HepG2 (cell line): ENCODE measurements around the gene CARD19. TPM values are rescaled to one million over a fixed set of nuclear protein-coding genes. Genes with fewer than 3 reads are reported as not detected.
A peak's percentile ranks its signal among the peaks of the same experiment; 100 is the strongest.

ENCODE experiments used
- HNF4G ChIP-seq, 2 experiments: sonication (generic) in 1 of 2; formaldehyde crosslinking in 1 of 2; IDR thresholded peaks; 2 replicates each; pipeline versions ENCODE4 v1.4.0 to v1.6.1; 2011 to 2020; ENCODE audit warnings: borderline replicate concordance in 2 of 2, low read depth in 2 of 2, mild to moderate bottlenecking in 2 of 2, low read length in 1 of 2, missing genetic modification reagents in 1 of 2, moderate library complexity in 1 of 2
- JDP2 ChIP-seq: sonication (generic); formaldehyde crosslinking; IDR thresholded peaks from 2 replicates; pipeline ENCODE4 v1.8.1; 2022; ENCODE audit warnings: missing genetic modification reagents, borderline replicate concordance
- SNAI1 ChIP-seq: sonication (generic); formaldehyde crosslinking; IDR thresholded peaks from 2 replicates; pipeline ENCODE4 v1.5.0; 2020; ENCODE audit warnings: mild to moderate bottlenecking, missing genetic modification reagents, borderline replicate concordance
- ZFP91 ChIP-seq: sonication (generic); formaldehyde crosslinking; IDR thresholded peaks from 2 replicates; pipeline ENCODE4 v1.9.0; 2022; ENCODE audit warnings: missing genetic modification reagents, mild to moderate bottlenecking, borderline replicate concordance
- ZIK1 ChIP-seq: sonication (generic); formaldehyde crosslinking; IDR thresholded peaks from 2 replicates; pipeline ENCODE4 v1.5.0; 2020; ENCODE audit warnings: mild to moderate bottlenecking, low read depth, missing genetic modification reagents, borderline replicate concordance
- ZNF230 ChIP-seq: sonication (generic); formaldehyde crosslinking; IDR thresholded peaks from 2 replicates; pipeline ENCODE4 v1.4.0; 2020; ENCODE audit warnings: mild to moderate bottlenecking, missing genetic modification reagents
- ZNF251 ChIP-seq: sonication (generic); formaldehyde crosslinking; IDR thresholded peaks from 2 replicates; pipeline ENCODE4 v1.9.0; 2021; ENCODE audit warnings: mild to moderate bottlenecking, missing genetic modification reagents
- ZNF276 ChIP-seq: sonication (generic); formaldehyde crosslinking; IDR thresholded peaks from 2 replicates; pipeline ENCODE4 v1.4.0; 2020; ENCODE audit warnings: mild to moderate bottlenecking, low read depth, missing genetic modification reagents
- ZNF280D ChIP-seq: sonication (generic); formaldehyde crosslinking; IDR thresholded peaks from 2 replicates; pipeline ENCODE4 v1.5.1; 2020; ENCODE audit warnings: mild to moderate bottlenecking, missing genetic modification reagents
- ZNF503 ChIP-seq: sonication (generic); formaldehyde crosslinking; IDR thresholded peaks from 2 replicates; pipeline ENCODE4 v1.4.0; 2020; ENCODE audit warnings: missing genetic modification reagents
- ZNF557 ChIP-seq: sonication (generic); formaldehyde crosslinking; IDR thresholded peaks from 2 replicates; pipeline ENCODE4 v1.4.0; 2020; ENCODE audit warnings: missing genetic modification reagents
- ZUFSP ChIP-seq: sonication (generic); formaldehyde crosslinking; IDR thresholded peaks from 2 replicates; pipeline ENCODE4 v1.9.0; 2021; ENCODE audit warnings: missing genetic modification reagents, mild to moderate bottlenecking, borderline replicate concordance
- ZXDC ChIP-seq: sonication (generic); formaldehyde crosslinking; IDR thresholded peaks from 2 replicates; pipeline ENCODE4 v1.5.0; 2020; ENCODE audit warnings: mild to moderate bottlenecking, missing genetic modification reagents
- polyA plus RNA-seq, 8 experiments: library from polyadenylated mRNA; depleted of rRNA in 3 of 8; stranded (reverse) in 7 of 8; unstranded in 1 of 8; fragments of >200 nt; fragmentation: Illumina TruSeq in 4 of 8; extraction: Trizol in 4 of 8; gene quantifications; 2 replicates each; pipeline versions ENCODE4 v1.2.1 to v1.2.3, GENCODE V29; 2011 to 2016; ENCODE audit warnings: low read depth in 4 of 8, missing spikeins in 1 of 8, mixed read lengths in 1 of 8; ENCODE audit not compliant: insufficient read depth in 1 of 8
- total RNA-seq, 5 experiments: library from RNA; depleted of rRNA; stranded (reverse); fragments of >200 nt; fragmentation: Illumina TruSeq; extraction: Trizol; gene quantifications; 2 replicates each; pipeline ENCODE4 v1.2.3, GENCODE V29; 2016; ENCODE audit warnings: low read depth in 1 of 5

The CARD19 gene
- total and polyA plus RNA-seq, 2 of the 13 experiments (the other 11 are each of a cell fraction or from before 2014, with no cell fraction given) = 18.4 to 47.2 TPM

GRCh38 chr9:93159601-93160471, 63.8 kb downstream of the CARD19 start (continued):
- TF ChIP-seq ZNF276 (no peak), SNAI1 (CRISPR knock-in tag) (no peak), ZNF280D (CRISPR knock-in tag) (no peak), ZNF503 (CRISPR knock-in tag) (no peak), HNF4G (IDR thresholded peaks at IDR 0.05; ENCODE audit: borderline replicate concordance, low read depth, low read length) (no peak), HNF4G (CRISPR knock-in tag; IDR thresholded peaks at IDR 0.05; ENCODE audit: borderline replicate concordance, low read depth) (no peak), ZUFSP (CRISPR knock-in tag) (no peak), ZXDC (CRISPR knock-in tag) (no peak), ZNF557 (CRISPR knock-in tag) (no peak), ZFP91 (CRISPR knock-in tag) (peak; percentile 75), JDP2 (CRISPR knock-in tag) (no peak), ZNF251 (no peak), ZIK1 (CRISPR knock-in tag) (no peak), ZNF230 (no peak)
